Measurements from ENCODE around the gene SPECC1. TPM values are rescaled to one million over a fixed set of nuclear protein-coding genes. Genes with fewer than 3 reads are reported as not detected.

SPECC1 gene
- total RNA-seq, 4 donors from 2014 or later: 44.5 to 87.9 (median 70.0) TPM

GRCh38 chr17:20232611-20233010 lies 223.5 kb downstream of the SPECC1 start:
- TF ChIP-seq, protein P1, sequence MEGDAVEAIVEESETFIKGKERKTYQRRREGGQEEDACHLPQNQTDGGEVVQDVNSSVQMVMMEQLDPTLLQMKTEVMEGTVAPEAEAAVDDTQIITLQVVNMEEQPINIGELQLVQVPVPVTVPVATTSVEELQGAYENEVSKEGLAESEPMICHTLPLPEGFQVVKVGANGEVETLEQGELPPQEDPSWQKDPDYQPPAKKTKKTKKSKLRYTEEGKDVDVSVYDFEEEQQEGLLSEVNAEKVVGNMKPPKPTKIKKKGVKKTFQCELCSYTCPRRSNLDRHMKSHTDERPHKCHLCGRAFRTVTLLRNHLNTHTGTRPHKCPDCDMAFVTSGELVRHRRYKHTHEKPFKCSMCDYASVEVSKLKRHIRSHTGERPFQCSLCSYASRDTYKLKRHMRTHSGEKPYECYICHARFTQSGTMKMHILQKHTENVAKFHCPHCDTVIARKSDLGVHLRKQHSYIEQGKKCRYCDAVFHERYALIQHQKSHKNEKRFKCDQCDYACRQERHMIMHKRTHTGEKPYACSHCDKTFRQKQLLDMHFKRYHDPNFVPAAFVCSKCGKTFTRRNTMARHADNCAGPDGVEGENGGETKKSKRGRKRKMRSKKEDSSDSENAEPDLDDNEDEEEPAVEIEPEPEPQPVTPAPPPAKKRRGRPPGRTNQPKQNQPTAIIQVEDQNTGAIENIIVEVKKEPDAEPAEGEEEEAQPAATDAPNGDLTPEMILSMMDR (IDR thresholded peaks at IDR 0.05; ENCODE audit: low read depth): no peak

GRCh38 chr17:20234276-20234675 lies 225.1 kb downstream of the SPECC1 start:
- TF ChIP-seq, protein P1 (IDR thresholded peaks at IDR 0.05; ENCODE audit: low read depth): no peak

- TF ChIP-seq, protein P1 (IDR thresholded peaks at IDR 0.05; ENCODE audit: low read depth): no peak
These were observed 226.6 kb downstream of the SPECC1 start for GRCh38 chr17:20235747-20236146.

DNA sequence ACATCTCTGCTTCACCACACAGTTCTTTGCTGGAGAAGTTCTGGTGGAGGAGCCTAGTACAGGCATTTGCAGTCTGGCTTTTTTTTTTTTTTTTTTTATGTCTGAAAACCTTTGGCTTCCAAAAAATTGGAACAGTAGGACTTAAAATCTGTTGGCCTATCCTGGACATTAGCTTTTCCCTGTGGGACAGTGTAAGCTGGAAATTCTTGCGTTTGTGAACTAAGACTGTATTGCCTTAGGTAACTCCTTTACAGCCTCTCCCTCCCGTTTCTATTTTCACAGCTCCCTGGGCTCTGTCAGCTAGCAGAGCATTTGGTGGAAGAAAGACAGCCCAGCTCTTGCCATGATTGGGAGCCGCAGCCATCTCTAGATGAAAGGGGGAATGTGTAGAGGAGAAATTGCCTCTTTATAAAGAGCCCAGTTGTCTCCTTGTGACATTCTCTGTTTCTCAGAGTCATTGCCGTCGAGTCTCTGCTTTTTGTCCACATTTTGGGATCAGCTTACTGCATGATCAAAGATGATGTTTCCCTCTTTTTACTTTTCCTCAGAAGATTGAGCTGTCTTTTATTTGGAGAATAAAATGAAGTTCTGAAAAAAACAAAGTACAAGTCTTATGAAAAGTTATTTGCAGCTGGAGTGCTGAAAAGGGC lies 227.5 kb downstream of the SPECC1 start:
- TF ChIP-seq, protein P1 (IDR thresholded peaks at IDR 0.05; ENCODE audit: low read depth): no peak

GRCh38 chr17:20241855-20242254 lies 232.7 kb downstream of the SPECC1 start:
- TF ChIP-seq, protein P1 (IDR thresholded peaks at IDR 0.05; ENCODE audit: low read depth): no peak

DNA sequence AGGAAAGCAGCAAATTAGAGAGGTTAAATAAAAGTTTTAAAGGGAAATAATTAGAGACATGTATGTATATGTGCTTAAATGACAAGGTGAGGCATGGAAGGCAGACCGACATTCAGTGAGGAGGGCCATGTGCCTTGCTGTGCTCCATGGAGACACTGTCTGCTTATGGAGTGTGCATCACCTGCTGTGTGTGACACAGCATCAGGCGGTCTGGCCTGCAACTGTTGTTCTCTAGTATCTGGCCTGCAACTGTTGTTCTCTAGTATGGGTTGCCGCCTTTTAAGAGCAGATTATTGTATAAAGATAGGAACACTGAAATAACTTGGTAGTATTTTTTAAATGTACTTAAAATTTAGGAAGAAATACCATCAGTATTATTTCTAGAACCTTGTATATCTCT lies 233.1 kb downstream of the SPECC1 start:
- TF ChIP-seq, protein P1 (IDR thresholded peaks at IDR 0.05; ENCODE audit: low read depth): no peak

DNA sequence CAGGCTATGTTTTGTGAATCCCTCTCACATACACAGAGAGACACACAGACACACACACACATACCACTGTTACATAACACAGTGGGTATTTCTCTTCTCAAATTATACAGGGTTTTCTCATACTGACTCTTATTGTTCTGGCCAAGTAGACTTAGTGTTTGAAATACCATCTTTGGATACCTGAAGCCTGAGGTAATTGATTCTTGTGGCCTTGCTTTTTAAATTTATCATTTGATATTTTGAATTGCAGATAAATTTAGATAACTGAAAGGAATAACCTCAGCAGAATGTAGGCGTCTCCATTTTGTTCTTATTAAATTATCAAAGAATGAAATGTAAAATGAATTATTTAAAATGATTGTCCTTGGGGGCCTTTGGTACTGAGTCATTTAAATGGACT lies 234.4 kb downstream of the SPECC1 start:
- TF ChIP-seq, protein P1 (IDR thresholded peaks at IDR 0.05; ENCODE audit: low read depth): no peak

Measured in subcutaneous adipose tissue (tissue), 4 donors.